ENCODE results near the gene CYP27C1.
"Not testable (repeated sequence)": the region's sequence is repeated elsewhere in the genome, so short reads cannot be mapped to it uniquely, and the experiment has no call there.

The CYP27C1 gene

GRCh38 chr2:127220102-127220767 lies at the start of gene CYP27C1:
CYP27C1 (minus strand) TSS chr2:127220299; CDS start chr2:127220270, 29 bp downstream.
- DNase-seq (ENCODE audit: low read depth), result no peak

- no peak for DNase-seq (ENCODE audit: low read depth)
Measured at GRCh38 chr2:127261804-127262406, 41.8 kb upstream of the CYP27C1 start.

- DNase-seq (ENCODE audit: low read depth), result no peak
Measured at GRCh38 chr2:127259355-127259754, 39.3 kb upstream of the CYP27C1 start.

- no peak for DNase-seq (ENCODE audit: low read depth)
Measured at GRCh38 chr2:127256866-127257265, 36.8 kb upstream of the CYP27C1 start.

- DNase-seq (ENCODE audit: low read depth), result no peak
Measured at GRCh38 chr2:127256381-127256780, 36.3 kb upstream of the CYP27C1 start.

GRCh38 chr2:127255721-127256120 lies 35.6 kb upstream of the CYP27C1 start:
- no peak for DNase-seq (ENCODE audit: low read depth)

- no peak for DNase-seq (ENCODE audit: low read depth)
Measured at GRCh38 chr2:127255146-127255545, 35.0 kb upstream of the CYP27C1 start.

GRCh38 chr2:127254386-127254981 lies 34.4 kb upstream of the CYP27C1 start:
- no peak for DNase-seq (ENCODE audit: low read depth)

GRCh38 chr2:127241184-127241583 lies 21.1 kb upstream of the CYP27C1 start:
- DNase-seq (ENCODE audit: low read depth), result not testable (repeated sequence)

GRCh38 chr2:127239395-127239794 lies 19.3 kb upstream of the CYP27C1 start:
- DNase-seq (ENCODE audit: low read depth), result no peak

GRCh38 chr2:127237768-127238167 lies 17.7 kb upstream of the CYP27C1 start:
- not testable (repeated sequence) for DNase-seq (ENCODE audit: low read depth)

- no peak for DNase-seq (ENCODE audit: low read depth)
Measured at GRCh38 chr2:127235082-127235702, 15.1 kb upstream of the CYP27C1 start.

- no peak for DNase-seq (ENCODE audit: low read depth)
Measured at GRCh38 chr2:127233710-127234109, 13.6 kb upstream of the CYP27C1 start.

GRCh38 chr2:127231130-127231865 lies 11.2 kb upstream of the CYP27C1 start:
- DNase-seq (ENCODE audit: low read depth), result no peak

- no peak for DNase-seq (ENCODE audit: low read depth)
Measured at GRCh38 chr2:127229555-127229954, 9.5 kb upstream of the CYP27C1 start.

- no peak for DNase-seq (ENCODE audit: low read depth)
Measured at GRCh38 chr2:127228102-127228501, 8.0 kb upstream of the CYP27C1 start.

GRCh38 chr2:127227264-127227660 lies 7.2 kb upstream of the CYP27C1 start:
- DNase-seq (ENCODE audit: low read depth), result not testable (repeated sequence)

- no peak for DNase-seq (ENCODE audit: low read depth)
Measured at GRCh38 chr2:127226520-127227263, 6.6 kb upstream of the CYP27C1 start.

- no peak for DNase-seq (ENCODE audit: low read depth)
Measured at GRCh38 chr2:127226132-127226519, 6.0 kb upstream of the CYP27C1 start.

- DNase-seq (ENCODE audit: low read depth), result no peak
Measured at GRCh38 chr2:127225186-127225960, 5.3 kb upstream of the CYP27C1 start.

GRCh38 chr2:127224135-127224534 lies 4.0 kb upstream of the CYP27C1 start:
- not testable (repeated sequence) for DNase-seq (ENCODE audit: low read depth)

All from activated T-cell treated with anti-CD3 and anti-CD28 coated beads for 1 hour (primary cell).